CD14-positive monocyte (primary cell): ENCODE results near the gene DSTN. TPM values are rescaled to one million over a fixed set of nuclear protein-coding genes. Genes with fewer than 3 reads are reported as not detected.

Source experiments
- DNase-seq, 3 donors: peaks; one replicate each; pipeline ENCODE4 v3.0.0-alpha.2; 2011 to 2022
- H2AFZ ChIP-seq: 2 replicates; pipeline ENCODE4 v1.6.0; 2012; ENCODE audit warnings: mild to moderate bottlenecking, low read depth, low read length, inconsistent platforms; ENCODE audit not compliant: insufficient read depth, poor library complexity, severe bottlenecking
- H3K27ac ChIP-seq, 2 donors: 1 replicate in 1 of 2; 2 replicates in 1 of 2; pipeline ENCODE4 v1.5.1; 2012 to 2013; ENCODE audit warnings: low read length in 2 of 2, control low read depth in 1 of 2, inconsistent platforms in 1 of 2, low read depth in 1 of 2, mild to moderate bottlenecking in 1 of 2
- H3K27me3 ChIP-seq, 2 donors: one replicate each; pipeline versions ENCODE4 v1.6.0 to v1.6.1; 2011 to 2013; ENCODE audit warnings: low read length in 2 of 2; ENCODE audit not compliant: control insufficient read depth in 2 of 2, insufficient read depth in 2 of 2
- H3K36me3 ChIP-seq, 2 donors: replicated peaks in 1 of 2; 1 replicate in 1 of 2; 2 replicates in 1 of 2; pipeline versions ENCODE4 v1.5.1 to v1.6.1; 2012 to 2013; ENCODE audit warnings: low read length in 2 of 2, control low read depth in 1 of 2, inconsistent platforms in 1 of 2, mild to moderate bottlenecking in 1 of 2; ENCODE audit not compliant: insufficient read depth in 2 of 2, control insufficient read depth in 1 of 2
- H3K4me1 ChIP-seq, 2 donors: 1 replicate in 1 of 2; 2 replicates in 1 of 2; pipeline versions ENCODE4 v1.5.1 to v1.6.1; 2012 to 2013; ENCODE audit warnings: low read length in 2 of 2, control low read depth in 1 of 2, inconsistent platforms in 1 of 2, mild to moderate bottlenecking in 1 of 2, moderate library complexity in 1 of 2; ENCODE audit not compliant: insufficient read depth in 2 of 2, control insufficient read depth in 1 of 2
- H3K4me2 ChIP-seq: replicated peaks from 2 replicates; pipeline ENCODE3; 2012; ENCODE audit warnings: low read length, moderate library complexity, mild to moderate bottlenecking; ENCODE audit not compliant: poor library complexity, severe bottlenecking; ENCODE audit errors: extremely low read depth
- H3K4me3 ChIP-seq, 3 experiments: fragments of 200-600 bp in 1 of 3; sonication (generic) in 1 of 3; replicated peaks in 1 of 3; 1 replicate in 2 of 3; 2 replicates in 1 of 3; pipeline ENCODE4 v1.5.1; 2011 to 2013; ENCODE audit warnings: low read length in 3 of 3, mild to moderate bottlenecking in 3 of 3, control low read depth in 2 of 3, low read depth in 2 of 3, inconsistent platforms in 1 of 3, moderate library complexity in 1 of 3
- H3K79me2 ChIP-seq: 2 replicates; pipeline ENCODE4 v1.6.0; 2012; ENCODE audit warnings: mild to moderate bottlenecking, control low read depth, inconsistent platforms, low read length, moderate library complexity; ENCODE audit not compliant: insufficient read depth
- H3K9ac ChIP-seq: 2 replicates; pipeline ENCODE4 v1.6.0; 2017; ENCODE audit warnings: low read length, mild to moderate bottlenecking; ENCODE audit not compliant: insufficient read depth, poor library complexity, severe bottlenecking
- H3K9me3 ChIP-seq, 2 donors: replicated peaks in 1 of 2; 1 replicate in 1 of 2; 2 replicates in 1 of 2; pipeline versions ENCODE4 v1.5.1 to v1.6.1; 2012 to 2013; ENCODE audit warnings: low read length in 2 of 2, control low read depth in 1 of 2; ENCODE audit not compliant: control insufficient read depth in 1 of 2, insufficient read depth in 1 of 2
- H4K20me1 ChIP-seq: 2 replicates; pipeline ENCODE4 v1.6.0; 2012; ENCODE audit warnings: mild to moderate bottlenecking, low read length, control low read depth, moderate library complexity; ENCODE audit not compliant: insufficient read depth
- H3K27ac Mint-ChIP-seq, 7 donors: one replicate each; pipeline ENCODE4 v1.8.0; 2020; ENCODE audit warnings: mild to moderate bottlenecking in 7 of 7, mixed read lengths in 7 of 7, moderate library complexity in 6 of 7, inconsistent platforms in 2 of 7
- H3K27me3 Mint-ChIP-seq, 3 donors: one replicate each; pipeline ENCODE4 v1.8.0; 2021 to 2022; ENCODE audit warnings: low read depth in 3 of 3, mild to moderate bottlenecking in 3 of 3, mixed read lengths in 3 of 3, moderate library complexity in 3 of 3, inconsistent platforms in 1 of 3
- H3K36me3 Mint-ChIP-seq, 2 donors: one replicate each; pipeline ENCODE4 v1.8.0; 2020; ENCODE audit warnings: mixed read lengths in 2 of 2, inconsistent platforms in 1 of 2, mild to moderate bottlenecking in 1 of 2
- H3K4me1 Mint-ChIP-seq: one replicate; pipeline ENCODE4 v1.8.0; 2020; ENCODE audit warnings: mild to moderate bottlenecking, mixed read lengths
- H3K4me3 Mint-ChIP-seq, 2 donors: one replicate each; pipeline ENCODE4 v1.8.0; 2020; ENCODE audit warnings: mild to moderate bottlenecking in 2 of 2, mixed read lengths in 2 of 2, moderate library complexity in 1 of 2
- H3K9me3 Mint-ChIP-seq, 7 donors: one replicate each; pipeline ENCODE4 v1.8.0; 2020 to 2022; ENCODE audit warnings: mixed read lengths in 7 of 7, mild to moderate bottlenecking in 6 of 7, moderate library complexity in 6 of 7, inconsistent platforms in 2 of 7
- WGBS: methylation state at CpG from one replicate; pipeline ENCODE4 v1.1.5; 2013; ENCODE audit warnings: missing lambda C conversion rate; ENCODE audit not compliant: insufficient coverage; 5-methylcytosine and 5-hydroxymethylcytosine counted together
- intact Hi-C, 2 donors: fragments of 100-400 bp; cut with micrococcal nuclease; formaldehyde crosslinking; loops; one replicate each; pipeline versions ENCODE4 v1.15.0 to v1.15.1; 2023
- polyA plus RNA-seq, 3 donors: library from polyadenylated mRNA; depleted of rRNA in 1 of 3; unstranded in 2 of 3; stranded (reverse) in 1 of 3; fragments of 300-500 nt in 2 of 3; fragments of >200 nt in 1 of 3; fragmentation: Illumina TruSeq in 2 of 3; gene quantifications; 1 replicate in 2 of 3; 2 replicates in 1 of 3; pipeline ENCODE4 v1.2.3, GENCODE V29; 2012 to 2021
- TF ChIP-seq, protein P1 (sequence below): fragments of 200-600 bp; IDR thresholded peaks from one replicate; pipeline ENCODE4 v1.8.0; 2022; ENCODE audit warnings: antibody characterized with exemption, mild to moderate bottlenecking

DSTN gene
- polyA plus RNA-seq, 3 donors, result 15.6 to 63.8 (median 58.4) TPM

DNA sequence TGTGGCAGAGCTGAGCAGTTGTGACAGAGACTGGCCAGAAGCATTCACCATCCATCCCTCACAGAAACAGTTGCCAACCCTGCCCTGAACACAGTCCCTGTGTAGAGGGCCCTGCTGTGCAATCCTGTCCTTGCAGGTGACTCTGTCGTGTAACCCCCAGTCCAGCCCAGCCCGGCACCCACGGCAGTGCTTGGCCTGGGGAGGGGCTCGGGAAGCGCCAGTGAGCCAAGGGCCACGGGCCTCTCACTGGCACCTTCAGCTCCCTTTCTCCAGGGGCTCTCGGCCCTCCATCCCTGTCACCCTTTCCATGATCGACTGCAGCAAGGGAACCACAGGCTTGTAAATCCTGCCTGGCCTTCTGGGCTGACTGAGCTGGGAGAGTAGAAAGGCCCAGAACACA lies 59.1 kb downstream of the DSTN start:
- Mint-ChIP-seq H3K4me1 (peaks cover 15% of the 10 kb centered on the region), H3K9me3 (no peaks in the 10 kb centered on the region), H3K27me3 (peaks cover 0 to 1% (median 0%) of the 10 kb centered on the region in 3 donors), H3K4me3 (no peak overlapping the region), H3K36me3 (peaks cover 86 to 98% of the 10 kb centered on the region in 2 donors), H3K27ac (peak overlapping the region in 1 of 7 donors; percentile 57)
- Histone ChIP-seq H3K27me3 (no peaks in the 10 kb centered on the region), H3K27ac (peak overlapping the region in 1 of 2 donors; percentile 11), H3K4me1 (no peaks in the 10 kb centered on the region), H3K9me3 (no peaks in the 10 kb centered on the region), H4K20me1 (no peaks in the 10 kb centered on the region), H3K4me3 (no peak overlapping the region), H3K36me3 (peaks cover 96 to 100% of the 10 kb centered on the region in 2 donors), H3K4me2 (no peak overlapping the region), H3K9ac (no peak overlapping the region), H3K79me2 (no peaks in the 10 kb centered on the region), H2AFZ (no peak overlapping the region)
- DNase-seq, result no peak
- intact Hi-C loops, result no loop called here
- TF ChIP-seq, protein P1, sequence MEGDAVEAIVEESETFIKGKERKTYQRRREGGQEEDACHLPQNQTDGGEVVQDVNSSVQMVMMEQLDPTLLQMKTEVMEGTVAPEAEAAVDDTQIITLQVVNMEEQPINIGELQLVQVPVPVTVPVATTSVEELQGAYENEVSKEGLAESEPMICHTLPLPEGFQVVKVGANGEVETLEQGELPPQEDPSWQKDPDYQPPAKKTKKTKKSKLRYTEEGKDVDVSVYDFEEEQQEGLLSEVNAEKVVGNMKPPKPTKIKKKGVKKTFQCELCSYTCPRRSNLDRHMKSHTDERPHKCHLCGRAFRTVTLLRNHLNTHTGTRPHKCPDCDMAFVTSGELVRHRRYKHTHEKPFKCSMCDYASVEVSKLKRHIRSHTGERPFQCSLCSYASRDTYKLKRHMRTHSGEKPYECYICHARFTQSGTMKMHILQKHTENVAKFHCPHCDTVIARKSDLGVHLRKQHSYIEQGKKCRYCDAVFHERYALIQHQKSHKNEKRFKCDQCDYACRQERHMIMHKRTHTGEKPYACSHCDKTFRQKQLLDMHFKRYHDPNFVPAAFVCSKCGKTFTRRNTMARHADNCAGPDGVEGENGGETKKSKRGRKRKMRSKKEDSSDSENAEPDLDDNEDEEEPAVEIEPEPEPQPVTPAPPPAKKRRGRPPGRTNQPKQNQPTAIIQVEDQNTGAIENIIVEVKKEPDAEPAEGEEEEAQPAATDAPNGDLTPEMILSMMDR, result no peak
- 93% methylated on average over 8 of the region's 8 CpGs for WGBS

DNA sequence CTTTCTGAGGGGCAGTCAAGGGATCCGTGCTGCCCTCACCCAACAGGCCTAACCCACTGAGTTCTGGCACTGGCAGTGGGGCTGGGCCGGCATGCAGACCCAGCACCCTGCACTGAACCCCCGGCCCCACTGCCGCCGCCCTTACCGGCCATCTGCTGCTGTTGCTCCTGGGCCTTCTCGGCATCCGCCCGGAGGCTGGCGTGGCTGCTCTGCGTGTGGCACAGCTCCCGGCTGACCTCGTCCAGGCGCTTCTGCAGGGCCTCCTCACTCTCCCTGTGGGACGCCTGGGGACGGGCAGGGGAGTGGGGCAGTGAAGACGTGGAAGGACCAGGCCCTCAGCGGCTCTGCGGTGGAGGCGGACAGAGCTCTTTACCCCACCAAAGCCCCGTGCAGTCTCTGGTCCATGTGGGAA lies 59.8 kb downstream of the DSTN start:
- Histone ChIP-seq H3K27me3 (no peaks in the 10 kb centered on the region), H3K4me3 (no peak overlapping the region), H3K4me2 (no peak overlapping the region), H3K9ac (no peak overlapping the region), H4K20me1 (peaks cover 4% of the 10 kb centered on the region), H3K36me3 (peaks cover 96 to 100% of the 10 kb centered on the region in 2 donors), H2AFZ (no peak overlapping the region), H3K27ac (no peak overlapping the region), H3K79me2 (no peaks in the 10 kb centered on the region), H3K9me3 (no peaks in the 10 kb centered on the region), H3K4me1 (peaks cover 2 to 5% of the 10 kb centered on the region in 2 donors)
- H3K4me1 Mint-ChIP-seq, result peaks cover 22% of the 10 kb centered on the region
- intact Hi-C loops, result no loop called here
- no peak for DNase-seq
- peaks cover 0 to 1% (median 0%) of the 10 kb centered on the region in 3 donors for H3K27me3 Mint-ChIP-seq
- 96% methylated on average over 21 of the region's 21 CpGs for WGBS
- H3K9me3 Mint-ChIP-seq, result no peaks in the 10 kb centered on the region
- H3K27ac Mint-ChIP-seq, result no peak overlapping the region
- TF ChIP-seq, protein P1, result no peak
- peaks cover 83 to 98% of the 10 kb centered on the region in 2 donors for H3K36me3 Mint-ChIP-seq
- H3K4me3 Mint-ChIP-seq, result no peak overlapping the region
